ENCODE data around the gene MAVS.

DNA sequence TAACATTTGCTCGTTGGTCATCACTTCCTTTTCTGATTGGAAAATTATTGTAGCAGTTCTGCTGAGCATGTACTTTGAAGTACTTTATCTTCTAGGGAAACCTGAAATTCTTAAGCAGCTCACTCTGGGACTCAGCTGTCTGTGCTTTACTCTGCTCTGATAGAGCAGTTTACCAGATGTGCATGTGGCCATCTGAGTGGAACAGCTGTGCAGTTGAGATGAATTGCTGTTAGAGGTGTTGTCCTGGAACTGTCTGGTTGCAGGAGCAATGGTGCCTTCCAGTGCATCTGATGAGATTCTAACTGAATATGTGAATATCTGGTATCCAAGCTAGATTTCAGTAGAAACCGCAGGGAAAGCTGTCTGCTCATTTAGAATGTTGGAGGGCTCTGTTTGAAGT, 69.7 kb downstream of the MAVS start:
- no peak for TF ChIP-seq POLR2AphosphoS5 (IDR thresholded peaks at IDR 0.05)
- TF ChIP-seq POLR2A (IDR thresholded peaks at IDR 0.05): no peak
